NCI-H2029 (cell line): ENCODE results near the gene PAPSS2.

ENCODE experiments used
- DNase-seq: peaks from one replicate; lab custom pipeline; 2025; lab: John Stamatoyannopoulos, UW

Gene PAPSS2

GRCh38 chr10:87750001-87750671, 90.5 kb downstream of the PAPSS2 start:
- no peak for DNase-seq

- DNase-seq = no peak
Observed at GRCh38 chr10:87750817-87751216, 91.1 kb downstream of the PAPSS2 start.

GRCh38 chr10:87751274-87751673, 91.6 kb downstream of the PAPSS2 start:
- DNase-seq = no peak

- DNase-seq = no peak
Observed at GRCh38 chr10:87752566-87752965, 92.9 kb downstream of the PAPSS2 start.

GRCh38 chr10:87753995-87754866, 94.6 kb downstream of the PAPSS2 start:
- no peak for DNase-seq

- DNase-seq = no peak
Observed at GRCh38 chr10:87757685-87758084, 98.0 kb downstream of the PAPSS2 start.

- no peak for DNase-seq
Observed at GRCh38 chr10:87759551-87759950, 99.9 kb downstream of the PAPSS2 start.

- DNase-seq = no peak
Observed at GRCh38 chr10:87760195-87760905, 100.7 kb downstream of the PAPSS2 start.

GRCh38 chr10:87761153-87761552, 101.5 kb downstream of the PAPSS2 start:
- no peak for DNase-seq

GRCh38 chr10:87761892-87762291, 102.2 kb downstream of the PAPSS2 start:
- no peak for DNase-seq

- no peak for DNase-seq
Observed at GRCh38 chr10:87763086-87763861, 103.6 kb downstream of the PAPSS2 start.

GRCh38 chr10:87764072-87764934, 104.6 kb downstream of the PAPSS2 start:
- DNase-seq = no peak

GRCh38 chr10:87765666-87766376, 106.1 kb downstream of the PAPSS2 start:
- no peak for DNase-seq

- no peak for DNase-seq
Observed at GRCh38 chr10:87767253-87767652, 107.6 kb downstream of the PAPSS2 start.

- DNase-seq = no peak
Observed at GRCh38 chr10:87771871-87772500, 112.3 kb downstream of the PAPSS2 start.

- no peak for DNase-seq
Observed at GRCh38 chr10:87775766-87776165, 116.1 kb downstream of the PAPSS2 start.

GRCh38 chr10:87776328-87776727, 116.7 kb downstream of the PAPSS2 start:
- DNase-seq = no peak

GRCh38 chr10:87781545-87781944, 121.9 kb downstream of the PAPSS2 start:
- DNase-seq = no peak

GRCh38 chr10:87782721-87783120, 123.0 kb downstream of the PAPSS2 start:
- no peak for DNase-seq

- DNase-seq = no peak
Observed at GRCh38 chr10:87786421-87786820, 126.7 kb downstream of the PAPSS2 start.
